GM23338 (cell line): ENCODE measurements around the gene IGF1R. TPM values are rescaled to one million over a fixed set of nuclear protein-coding genes. Genes with fewer than 3 reads are reported as not detected.

ENCODE experiments used
- ATAC-seq: fragments of 200-7000 bp; cut with Tn5 transposase; 3 replicates; pipeline ENCODE4 v1.9.1; 2020
- DNase-seq: peaks from one replicate; pipeline ENCODE4 v3.0.0-alpha.2; 2015; ENCODE audit warnings: low spot score
- H2AFZ ChIP-seq: fragments of 200-600 bp; sonication (generic); 2 replicates; pipeline ENCODE4 v1.8.0; 2016; ENCODE audit warnings: antibody characterized with exemption, mild to moderate bottlenecking, moderate library complexity
- H3F3A ChIP-seq: fragments of 200-600 bp; sonication (generic); replicated peaks from 2 replicates; pipeline ENCODE4 v1.8.0; 2017; ENCODE audit warnings: antibody characterized with exemption, mixed run types, low read depth
- H3K27ac ChIP-seq: fragments of 200-600 bp; sonication (generic); 2 replicates; pipeline ENCODE4 v1.6.1; 2016; ENCODE audit warnings: low read depth
- H3K27me3 ChIP-seq: fragments of 200-600 bp; sonication (generic); 2 replicates; pipeline ENCODE4 v1.8.0; 2016; ENCODE audit warnings: mild to moderate bottlenecking, mixed run types, moderate library complexity; ENCODE audit not compliant: insufficient read depth
- H3K36me3 ChIP-seq: fragments of 200-600 bp; sonication (generic); 2 replicates; pipeline ENCODE4 v1.8.0; 2016; ENCODE audit warnings: mild to moderate bottlenecking; ENCODE audit not compliant: insufficient read depth
- H3K4me1 ChIP-seq: fragments of 200-600 bp; sonication (generic); 2 replicates; pipeline ENCODE4 v1.8.0; 2016; ENCODE audit warnings: mild to moderate bottlenecking, moderate library complexity; ENCODE audit not compliant: insufficient read depth
- H3K4me2 ChIP-seq: fragments of 200-600 bp; sonication (generic); 2 replicates; pipeline ENCODE4 v1.7.1; 2017; ENCODE audit warnings: mixed run types
- H3K4me3 ChIP-seq: fragments of 200-600 bp; sonication (generic); 2 replicates; pipeline ENCODE4 v1.6.1; 2016; ENCODE audit warnings: mixed run types
- H3K79me2 ChIP-seq: fragments of 200-600 bp; sonication (generic); replicated peaks from 2 replicates; pipeline ENCODE4 v1.8.0; 2017; ENCODE audit warnings: mild to moderate bottlenecking; ENCODE audit not compliant: insufficient read depth
- H3K9me2 ChIP-seq: fragments of 200-600 bp; sonication (generic); 2 replicates; pipeline ENCODE4 v1.8.0; 2017; ENCODE audit not compliant: insufficient read depth
- H4K20me1 ChIP-seq: fragments of 200-600 bp; sonication (generic); replicated peaks from 2 replicates; pipeline ENCODE4 v1.8.0; 2017; ENCODE audit warnings: mild to moderate bottlenecking; ENCODE audit not compliant: insufficient read depth
- H3K27ac Mint-ChIP-seq: 2 replicates; pipeline ENCODE4 v1.8.0; 2020; ENCODE audit warnings: inconsistent platforms, mild to moderate bottlenecking, moderate library complexity, mixed read lengths
- H3K27me3 Mint-ChIP-seq: 3 replicates; pipeline ENCODE4 v1.8.0; 2022; ENCODE audit warnings: low read depth, mild to moderate bottlenecking, moderate library complexity, mixed read lengths, inconsistent platforms; ENCODE audit not compliant: insufficient read depth, poor library complexity
- H3K36me3 Mint-ChIP-seq: 3 replicates; pipeline ENCODE4 v1.8.0; 2021; ENCODE audit warnings: low read depth, mild to moderate bottlenecking, inconsistent platforms, moderate library complexity, mixed read lengths
- H3K4me1 Mint-ChIP-seq: 3 replicates; pipeline ENCODE4 v1.8.0; 2020; ENCODE audit warnings: mild to moderate bottlenecking, inconsistent platforms, mixed read lengths
- H3K4me3 Mint-ChIP-seq: 3 replicates; pipeline ENCODE4 v1.8.0; 2021; ENCODE audit warnings: moderate library complexity, mild to moderate bottlenecking, inconsistent platforms, mixed read lengths
- H3K9me3 Mint-ChIP-seq: 3 replicates; pipeline ENCODE4 v1.8.0; 2020; ENCODE audit warnings: moderate library complexity, mild to moderate bottlenecking, inconsistent platforms, mixed read lengths
- CREB1 ChIP-seq: fragments of 250-450 bp; sonication (Bioruptor Pico); IDR thresholded peaks from 2 replicates; pipeline ENCODE4 v1.5.0; 2020; ENCODE audit warnings: low read depth, mild to moderate bottlenecking, moderate library complexity
- EZH2 ChIP-seq: fragments of 200-600 bp; sonication (generic); IDR thresholded peaks from one replicate; pipeline ENCODE4 v1.8.0; 2017; ENCODE audit warnings: antibody characterized with exemption, mild to moderate bottlenecking, low read depth; ENCODE audit not compliant: unreplicated experiment
- EZH2phosphoT487 ChIP-seq: fragments of 200-600 bp; sonication (generic); IDR thresholded peaks from one replicate; pipeline ENCODE4 v1.8.1; 2018; ENCODE audit warnings: antibody characterized with exemption; ENCODE audit not compliant: unreplicated experiment
- JUNB ChIP-seq: IDR thresholded peaks from one replicate; pipeline ENCODE4 v1.6.1; 2016; ENCODE audit warnings: antibody characterized with exemption; ENCODE audit not compliant: unreplicated experiment
- NANOG ChIP-seq: IDR thresholded peaks from 2 replicates; pipeline ENCODE4 v1.6.1; 2016; ENCODE audit warnings: antibody characterized with exemption, borderline replicate concordance
- POLR2AphosphoS5 ChIP-seq: IDR thresholded peaks from 2 replicates; pipeline ENCODE4 v1.6.1; 2016; ENCODE audit warnings: antibody characterized with exemption, low read depth
- STAT1 ChIP-seq: IDR thresholded peaks from one replicate; pipeline ENCODE4 v1.6.1; 2016; ENCODE audit warnings: antibody characterized with exemption; ENCODE audit not compliant: unreplicated experiment
- ZNF114 ChIP-seq: fragments of 250-450 bp; sonication (Bioruptor Pico); IDR thresholded peaks from 2 replicates; pipeline ENCODE4 v1.5.0; 2020; ENCODE audit warnings: mild to moderate bottlenecking, moderate library complexity
- ZNF331 ChIP-seq: fragments of 250-450 bp; sonication (Bioruptor Pico); IDR thresholded peaks from 2 replicates; pipeline ENCODE4 v1.5.0; 2020; ENCODE audit warnings: low read depth, mild to moderate bottlenecking, moderate library complexity
- polyA plus RNA-seq: library from polyadenylated mRNA; unstranded; fragments of >200 nt; fragmentation: Nextera tagmentation; extraction: Ambion mirVana; gene quantifications from 2 replicates; pipeline ENCODE4 v1.2.1, GENCODE V29; 2016
- total RNA-seq: library from RNA; depleted of rRNA; stranded (reverse); fragments of >200 nt; shearing (Covaris generic); gene quantifications from 2 replicates; pipeline ENCODE4 v1.2.3, GENCODE V29; 2014
- TF ChIP-seq, protein P1 (sequence below), 2 experiments: fragments of 200-600 bp in 1 of 2; sonication (generic) in 1 of 2; conservative IDR thresholded peaks; 2 replicates each; pipeline versions ENCODE4 v1.5.1 to v1.6.1; 2016 to 2017; ENCODE audit warnings: antibody characterized with exemption in 2 of 2, low read depth in 2 of 2, mild to moderate bottlenecking in 2 of 2, moderate library complexity in 1 of 2
- TF ChIP-seq, protein P2 (sequence below): fragments of 250-450 bp; sonication (Bioruptor Pico); IDR thresholded peaks from 2 replicates; pipeline ENCODE4 v1.5.0; 2020; ENCODE audit warnings: mild to moderate bottlenecking, moderate library complexity
- TF ChIP-seq, protein P3 (sequence below): IDR thresholded peaks from 2 replicates; pipeline ENCODE4 v1.6.1; 2016; ENCODE audit warnings: antibody characterized with exemption
- TF ChIP-seq, protein P4 (sequence below): IDR thresholded peaks from one replicate; pipeline ENCODE4 v1.6.1; 2018; ENCODE audit warnings: antibody characterized with exemption; ENCODE audit not compliant: unreplicated experiment

The IGF1R gene
- total and polyA plus RNA-seq, 2 experiments from 2014 or later = 20.4 to 92.2 TPM

DNA sequence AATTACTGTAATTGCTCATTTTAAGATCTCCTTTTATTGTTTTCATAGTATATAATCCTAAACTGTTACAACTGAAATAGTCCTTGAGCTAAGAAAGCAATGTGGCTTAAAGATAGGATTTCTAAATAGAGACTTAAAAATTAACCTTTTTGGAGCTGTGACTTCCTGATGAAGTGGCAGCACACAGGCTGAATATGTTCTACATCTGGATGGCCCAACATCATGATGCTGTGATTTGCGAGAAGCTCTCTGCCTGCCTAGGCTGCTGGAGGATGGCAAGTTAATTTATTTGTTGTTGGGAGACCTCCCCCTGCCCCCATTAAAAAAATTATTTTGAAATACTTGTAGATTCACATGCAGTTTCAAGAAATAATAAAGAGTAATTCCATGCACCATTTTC, 134.5 kb downstream of the IGF1R start:
- TF ChIP-seq POLR2AphosphoS5 = no peak
- no peak for TF ChIP-seq EZH2
- TF ChIP-seq, protein P1, sequence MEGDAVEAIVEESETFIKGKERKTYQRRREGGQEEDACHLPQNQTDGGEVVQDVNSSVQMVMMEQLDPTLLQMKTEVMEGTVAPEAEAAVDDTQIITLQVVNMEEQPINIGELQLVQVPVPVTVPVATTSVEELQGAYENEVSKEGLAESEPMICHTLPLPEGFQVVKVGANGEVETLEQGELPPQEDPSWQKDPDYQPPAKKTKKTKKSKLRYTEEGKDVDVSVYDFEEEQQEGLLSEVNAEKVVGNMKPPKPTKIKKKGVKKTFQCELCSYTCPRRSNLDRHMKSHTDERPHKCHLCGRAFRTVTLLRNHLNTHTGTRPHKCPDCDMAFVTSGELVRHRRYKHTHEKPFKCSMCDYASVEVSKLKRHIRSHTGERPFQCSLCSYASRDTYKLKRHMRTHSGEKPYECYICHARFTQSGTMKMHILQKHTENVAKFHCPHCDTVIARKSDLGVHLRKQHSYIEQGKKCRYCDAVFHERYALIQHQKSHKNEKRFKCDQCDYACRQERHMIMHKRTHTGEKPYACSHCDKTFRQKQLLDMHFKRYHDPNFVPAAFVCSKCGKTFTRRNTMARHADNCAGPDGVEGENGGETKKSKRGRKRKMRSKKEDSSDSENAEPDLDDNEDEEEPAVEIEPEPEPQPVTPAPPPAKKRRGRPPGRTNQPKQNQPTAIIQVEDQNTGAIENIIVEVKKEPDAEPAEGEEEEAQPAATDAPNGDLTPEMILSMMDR (conservative IDR thresholded peaks at IDR 0.05; ENCODE audit: low read depth in 2 of 2) = no peak
- no peak for TF ChIP-seq STAT1
- TF ChIP-seq ZNF331 (CRISPR knock-in tag) = no peak
- TF ChIP-seq, protein P2, sequence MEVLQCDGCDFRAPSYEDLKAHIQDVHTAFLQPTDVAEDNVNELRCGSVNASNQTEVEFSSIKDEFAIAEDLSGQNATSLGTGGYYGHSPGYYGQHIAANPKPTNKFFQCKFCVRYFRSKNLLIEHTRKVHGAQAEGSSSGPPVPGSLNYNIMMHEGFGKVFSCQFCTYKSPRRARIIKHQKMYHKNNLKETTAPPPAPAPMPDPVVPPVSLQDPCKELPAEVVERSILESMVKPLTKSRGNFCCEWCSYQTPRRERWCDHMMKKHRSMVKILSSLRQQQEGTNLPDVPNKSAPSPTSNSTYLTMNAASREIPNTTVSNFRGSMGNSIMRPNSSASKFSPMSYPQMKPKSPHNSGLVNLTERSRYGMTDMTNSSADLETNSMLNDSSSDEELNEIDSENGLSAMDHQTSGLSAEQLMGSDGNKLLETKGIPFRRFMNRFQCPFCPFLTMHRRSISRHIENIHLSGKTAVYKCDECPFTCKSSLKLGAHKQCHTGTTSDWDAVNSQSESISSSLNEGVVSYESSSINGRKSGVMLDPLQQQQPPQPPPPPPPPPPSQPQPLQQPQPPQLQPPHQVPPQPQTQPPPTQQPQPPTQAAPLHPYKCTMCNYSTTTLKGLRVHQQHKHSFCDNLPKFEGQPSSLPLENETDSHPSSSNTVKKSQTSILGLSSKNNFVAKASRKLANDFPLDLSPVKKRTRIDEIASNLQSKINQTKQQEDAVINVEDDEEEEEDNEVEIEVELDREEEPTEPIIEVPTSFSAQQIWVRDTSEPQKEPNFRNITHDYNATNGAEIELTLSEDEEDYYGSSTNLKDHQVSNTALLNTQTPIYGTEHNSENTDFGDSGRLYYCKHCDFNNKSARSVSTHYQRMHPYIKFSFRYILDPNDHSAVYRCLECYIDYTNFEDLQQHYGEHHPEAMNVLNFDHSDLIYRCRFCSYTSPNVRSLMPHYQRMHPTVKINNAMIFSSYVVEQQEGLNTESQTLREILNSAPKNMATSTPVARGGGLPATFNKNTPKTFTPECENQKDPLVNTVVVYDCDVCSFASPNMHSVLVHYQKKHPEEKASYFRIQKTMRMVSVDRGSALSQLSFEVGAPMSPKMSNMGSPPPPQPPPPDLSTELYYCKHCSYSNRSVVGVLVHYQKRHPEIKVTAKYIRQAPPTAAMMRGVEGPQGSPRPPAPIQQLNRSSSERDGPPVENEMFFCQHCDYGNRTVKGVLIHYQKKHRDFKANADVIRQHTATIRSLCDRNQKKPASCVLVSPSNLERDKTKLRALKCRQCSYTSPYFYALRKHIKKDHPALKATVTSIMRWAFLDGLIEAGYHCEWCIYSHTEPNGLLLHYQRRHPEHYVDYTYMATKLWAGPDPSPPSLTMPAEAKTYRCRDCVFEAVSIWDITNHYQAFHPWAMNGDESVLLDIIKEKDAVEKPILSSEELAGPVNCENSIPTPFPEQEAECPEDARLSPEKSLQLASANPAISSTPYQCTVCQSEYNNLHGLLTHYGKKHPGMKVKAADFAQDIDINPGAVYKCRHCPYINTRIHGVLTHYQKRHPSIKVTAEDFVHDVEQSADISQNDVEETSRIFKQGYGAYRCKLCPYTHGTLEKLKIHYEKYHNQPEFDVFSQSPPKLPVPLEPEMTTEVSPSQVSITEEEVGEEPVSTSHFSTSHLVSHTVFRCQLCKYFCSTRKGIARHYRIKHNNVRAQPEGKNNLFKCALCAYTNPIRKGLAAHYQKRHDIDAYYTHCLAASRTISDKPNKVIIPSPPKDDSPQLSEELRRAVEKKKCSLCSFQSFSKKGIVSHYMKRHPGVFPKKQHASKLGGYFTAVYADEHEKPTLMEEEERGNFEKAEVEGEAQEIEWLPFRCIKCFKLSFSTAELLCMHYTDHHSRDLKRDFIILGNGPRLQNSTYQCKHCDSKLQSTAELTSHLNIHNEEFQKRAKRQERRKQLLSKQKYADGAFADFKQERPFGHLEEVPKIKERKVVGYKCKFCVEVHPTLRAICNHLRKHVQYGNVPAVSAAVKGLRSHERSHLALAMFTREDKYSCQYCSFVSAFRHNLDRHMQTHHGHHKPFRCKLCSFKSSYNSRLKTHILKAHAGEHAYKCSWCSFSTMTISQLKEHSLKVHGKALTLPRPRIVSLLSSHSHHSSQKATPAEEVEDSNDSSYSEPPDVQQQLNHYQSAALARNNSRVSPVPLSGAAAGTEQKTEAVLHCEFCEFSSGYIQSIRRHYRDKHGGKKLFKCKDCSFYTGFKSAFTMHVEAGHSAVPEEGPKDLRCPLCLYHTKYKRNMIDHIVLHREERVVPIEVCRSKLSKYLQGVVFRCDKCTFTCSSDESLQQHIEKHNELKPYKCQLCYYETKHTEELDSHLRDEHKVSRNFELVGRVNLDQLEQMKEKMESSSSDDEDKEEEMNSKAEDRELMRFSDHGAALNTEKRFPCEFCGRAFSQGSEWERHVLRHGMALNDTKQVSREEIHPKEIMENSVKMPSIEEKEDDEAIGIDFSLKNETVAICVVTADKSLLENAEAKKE (CRISPR knock-in tag) = no peak
- TF ChIP-seq EZH2phosphoT487 = no peak
- TF ChIP-seq, protein P3, sequence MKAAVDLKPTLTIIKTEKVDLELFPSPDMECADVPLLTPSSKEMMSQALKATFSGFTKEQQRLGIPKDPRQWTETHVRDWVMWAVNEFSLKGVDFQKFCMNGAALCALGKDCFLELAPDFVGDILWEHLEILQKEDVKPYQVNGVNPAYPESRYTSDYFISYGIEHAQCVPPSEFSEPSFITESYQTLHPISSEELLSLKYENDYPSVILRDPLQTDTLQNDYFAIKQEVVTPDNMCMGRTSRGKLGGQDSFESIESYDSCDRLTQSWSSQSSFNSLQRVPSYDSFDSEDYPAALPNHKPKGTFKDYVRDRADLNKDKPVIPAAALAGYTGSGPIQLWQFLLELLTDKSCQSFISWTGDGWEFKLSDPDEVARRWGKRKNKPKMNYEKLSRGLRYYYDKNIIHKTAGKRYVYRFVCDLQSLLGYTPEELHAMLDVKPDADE = no peak
- TF ChIP-seq ZNF114 = no peak
- no peak for TF ChIP-seq CREB1 (CRISPR knock-in tag)
- TF ChIP-seq NANOG = no peak
- no peak for TF ChIP-seq JUNB
- TF ChIP-seq, protein P4, sequence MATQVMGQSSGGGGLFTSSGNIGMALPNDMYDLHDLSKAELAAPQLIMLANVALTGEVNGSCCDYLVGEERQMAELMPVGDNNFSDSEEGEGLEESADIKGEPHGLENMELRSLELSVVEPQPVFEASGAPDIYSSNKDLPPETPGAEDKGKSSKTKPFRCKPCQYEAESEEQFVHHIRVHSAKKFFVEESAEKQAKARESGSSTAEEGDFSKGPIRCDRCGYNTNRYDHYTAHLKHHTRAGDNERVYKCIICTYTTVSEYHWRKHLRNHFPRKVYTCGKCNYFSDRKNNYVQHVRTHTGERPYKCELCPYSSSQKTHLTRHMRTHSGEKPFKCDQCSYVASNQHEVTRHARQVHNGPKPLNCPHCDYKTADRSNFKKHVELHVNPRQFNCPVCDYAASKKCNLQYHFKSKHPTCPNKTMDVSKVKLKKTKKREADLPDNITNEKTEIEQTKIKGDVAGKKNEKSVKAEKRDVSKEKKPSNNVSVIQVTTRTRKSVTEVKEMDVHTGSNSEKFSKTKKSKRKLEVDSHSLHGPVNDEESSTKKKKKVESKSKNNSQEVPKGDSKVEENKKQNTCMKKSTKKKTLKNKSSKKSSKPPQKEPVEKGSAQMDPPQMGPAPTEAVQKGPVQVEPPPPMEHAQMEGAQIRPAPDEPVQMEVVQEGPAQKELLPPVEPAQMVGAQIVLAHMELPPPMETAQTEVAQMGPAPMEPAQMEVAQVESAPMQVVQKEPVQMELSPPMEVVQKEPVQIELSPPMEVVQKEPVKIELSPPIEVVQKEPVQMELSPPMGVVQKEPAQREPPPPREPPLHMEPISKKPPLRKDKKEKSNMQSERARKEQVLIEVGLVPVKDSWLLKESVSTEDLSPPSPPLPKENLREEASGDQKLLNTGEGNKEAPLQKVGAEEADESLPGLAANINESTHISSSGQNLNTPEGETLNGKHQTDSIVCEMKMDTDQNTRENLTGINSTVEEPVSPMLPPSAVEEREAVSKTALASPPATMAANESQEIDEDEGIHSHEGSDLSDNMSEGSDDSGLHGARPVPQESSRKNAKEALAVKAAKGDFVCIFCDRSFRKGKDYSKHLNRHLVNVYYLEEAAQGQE = no peak
- Histone ChIP-seq H3K9me2 (no peaks in the 10 kb centered on the region), H4K20me1 (peaks cover 23% of the 10 kb centered on the region), H3K4me1 (peaks cover 66% of the 10 kb centered on the region), H3K27ac (no peak overlapping the region; the same call in 1 of the 2 replicates), H3K4me2 (no peak overlapping the region), H3K79me2 (peaks cover 93% of the 10 kb centered on the region), H3K36me3 (no peaks in the 10 kb centered on the region), H2AFZ (no peak overlapping the region), H3K4me3 (no peak overlapping the region), H3F3A (0 out of 2 replicates have a peak, but pooled peaks cover 3% of the 10 kb centered on the region), H3K27me3 (no peaks in the 10 kb centered on the region)
- Mint-ChIP-seq H3K27me3 (peaks cover 7% of the 10 kb centered on the region), H3K4me1 (peaks cover 62% of the 10 kb centered on the region), H3K36me3 (no peaks in the 10 kb centered on the region), H3K9me3 (no peaks in the 10 kb centered on the region), H3K4me3 (no peak overlapping the region), H3K27ac (no peak overlapping the region)
- no peak for DNase-seq
- no peak for ATAC-seq
